ENCODE measurements around the gene OR2M5. TPM values are rescaled to one million over a fixed set of nuclear protein-coding genes. Genes with fewer than 3 reads are reported as not detected.

Gene OR2M5
- total and polyA plus RNA-seq, 8 donors = not detected

- DNase-seq (no peak), ATAC-seq (no peak)
- TF ChIP-seq, protein P1, sequence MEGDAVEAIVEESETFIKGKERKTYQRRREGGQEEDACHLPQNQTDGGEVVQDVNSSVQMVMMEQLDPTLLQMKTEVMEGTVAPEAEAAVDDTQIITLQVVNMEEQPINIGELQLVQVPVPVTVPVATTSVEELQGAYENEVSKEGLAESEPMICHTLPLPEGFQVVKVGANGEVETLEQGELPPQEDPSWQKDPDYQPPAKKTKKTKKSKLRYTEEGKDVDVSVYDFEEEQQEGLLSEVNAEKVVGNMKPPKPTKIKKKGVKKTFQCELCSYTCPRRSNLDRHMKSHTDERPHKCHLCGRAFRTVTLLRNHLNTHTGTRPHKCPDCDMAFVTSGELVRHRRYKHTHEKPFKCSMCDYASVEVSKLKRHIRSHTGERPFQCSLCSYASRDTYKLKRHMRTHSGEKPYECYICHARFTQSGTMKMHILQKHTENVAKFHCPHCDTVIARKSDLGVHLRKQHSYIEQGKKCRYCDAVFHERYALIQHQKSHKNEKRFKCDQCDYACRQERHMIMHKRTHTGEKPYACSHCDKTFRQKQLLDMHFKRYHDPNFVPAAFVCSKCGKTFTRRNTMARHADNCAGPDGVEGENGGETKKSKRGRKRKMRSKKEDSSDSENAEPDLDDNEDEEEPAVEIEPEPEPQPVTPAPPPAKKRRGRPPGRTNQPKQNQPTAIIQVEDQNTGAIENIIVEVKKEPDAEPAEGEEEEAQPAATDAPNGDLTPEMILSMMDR (IDR thresholded peaks at IDR 0.05) = no peak
- Histone ChIP-seq H3K4me3 (no peak overlapping the region), H3K36me3 (no peaks in the 10 kb centered on the region), H3K27ac (no peak overlapping the region), H3K4me1 (no peaks in the 10 kb centered on the region), H3K27me3 (no peaks in the 10 kb centered on the region), H3K9me3 (peaks cover 0 to 39% of the 10 kb centered on the region in 2 donors)
- intact Hi-C loops (cut with DNase I) = no loop called here
Observed at GRCh38 chr1:248127653-248128052, 17.3 kb upstream of the OR2M5 start.

- peaks cover 0 to 10% of the 10 kb centered on the region in 2 donors for H3K9me3 ChIP-seq
- no peaks in the 10 kb centered on the region for H3K36me3 ChIP-seq
- H3K27ac ChIP-seq = no peak overlapping the region
- ATAC-seq (no peak), DNase-seq (peak in 1 of 4 donors; percentile 70)
- intact Hi-C loops (cut with DNase I) = no loop called here
- no peaks in the 10 kb centered on the region for H3K27me3 ChIP-seq
- no peak overlapping the region for H3K4me3 ChIP-seq
- TF ChIP-seq, protein P1 (IDR thresholded peaks at IDR 0.05) = no peak
- H3K4me1 ChIP-seq = no peaks in the 10 kb centered on the region
Observed at GRCh38 chr1:248136811-248137210, 8.1 kb upstream of the OR2M5 start.

DNA sequence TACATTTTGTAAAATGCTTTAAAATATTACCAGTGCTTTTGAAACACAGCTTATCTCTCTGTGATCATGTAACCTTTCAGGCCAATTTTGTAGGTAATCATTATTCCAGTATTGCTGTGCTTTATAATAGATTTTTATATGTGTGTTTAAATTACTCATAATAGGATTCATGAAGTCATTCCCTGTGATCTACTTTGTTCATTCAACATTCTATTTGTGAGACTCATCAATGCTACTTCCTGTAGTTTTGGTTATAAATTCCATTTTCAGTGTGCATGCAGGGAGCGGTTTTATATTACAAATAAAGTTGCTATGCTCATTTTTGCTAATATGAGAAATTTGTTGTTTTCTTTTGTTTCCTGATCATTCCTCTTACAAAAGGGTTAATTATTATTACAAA, 4.1 kb upstream of the OR2M5 start:
- TF ChIP-seq, protein P1 (IDR thresholded peaks at IDR 0.05) = no peak
- Histone ChIP-seq H3K36me3 (no peaks in the 10 kb centered on the region), H3K27me3 (no peaks in the 10 kb centered on the region), H3K27ac (no peak overlapping the region), H3K9me3 (peaks cover 0 to 5% of the 10 kb centered on the region in 2 donors), H3K4me1 (no peaks in the 10 kb centered on the region), H3K4me3 (no peak overlapping the region)
- intact Hi-C loops (cut with DNase I) = no loop called here
- ATAC-seq (no peak), DNase-seq (no peak)

DNA sequence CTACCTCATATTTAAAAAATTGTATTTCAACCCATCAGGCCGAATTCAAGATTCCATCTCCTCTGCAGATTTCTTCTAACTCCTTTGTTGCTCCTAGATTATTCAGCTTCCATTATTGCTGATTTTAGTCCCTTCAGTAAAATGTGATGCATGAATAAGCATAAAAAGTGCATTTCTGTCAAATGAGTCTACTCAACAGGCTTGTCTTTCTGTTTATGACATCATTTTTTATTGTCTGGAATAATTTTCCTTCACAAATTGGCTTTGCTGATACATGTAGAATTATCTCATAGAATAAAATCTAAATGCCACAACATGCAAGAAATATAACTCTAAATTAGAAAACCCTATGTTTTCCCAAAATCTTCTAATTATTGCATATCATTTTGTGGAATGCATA, 1.6 kb upstream of the OR2M5 start:
- no peaks in the 10 kb centered on the region for H3K27me3 ChIP-seq
- DNase-seq = no peak
- ATAC-seq = no peak
- TF ChIP-seq, protein P1 (IDR thresholded peaks at IDR 0.05) = no peak
- H3K27ac ChIP-seq = no peak overlapping the region
- no peak overlapping the region for H3K4me3 ChIP-seq
- H3K36me3 ChIP-seq = no peaks in the 10 kb centered on the region
- peaks cover 0 to 19% of the 10 kb centered on the region in 2 donors for H3K9me3 ChIP-seq
- H3K4me1 ChIP-seq = no peaks in the 10 kb centered on the region
- intact Hi-C loops (cut with DNase I) = no loop called here

GRCh38 chr1:248152056-248152827, 7.3 kb downstream of the OR2M5 start:
- H3K27me3 ChIP-seq = no peaks in the 10 kb centered on the region
- TF ChIP-seq, protein P1 (IDR thresholded peaks at IDR 0.05) = no peak
- no peaks in the 10 kb centered on the region for H3K4me1 ChIP-seq
- H3K9me3 ChIP-seq = peaks cover 0 to 14% of the 10 kb centered on the region in 2 donors
- H3K4me3 ChIP-seq = no peak overlapping the region
- no peaks in the 10 kb centered on the region for H3K36me3 ChIP-seq
- ATAC-seq (no peak), DNase-seq (no peak)
- intact Hi-C loops (cut with DNase I) = no loop called here
- H3K27ac ChIP-seq = no peak overlapping the region
